Middle frontal gyrus (tissue), 1 donor: Measurements from ENCODE around the gene SELENOT.

Experiments used
- DNase-seq: peaks from one replicate; pipeline ENCODE4 v3.0.0-alpha.2; 2015; ENCODE audit warnings: low spot score; ENCODE audit errors: extremely low spot score

Gene SELENOT

DNA sequence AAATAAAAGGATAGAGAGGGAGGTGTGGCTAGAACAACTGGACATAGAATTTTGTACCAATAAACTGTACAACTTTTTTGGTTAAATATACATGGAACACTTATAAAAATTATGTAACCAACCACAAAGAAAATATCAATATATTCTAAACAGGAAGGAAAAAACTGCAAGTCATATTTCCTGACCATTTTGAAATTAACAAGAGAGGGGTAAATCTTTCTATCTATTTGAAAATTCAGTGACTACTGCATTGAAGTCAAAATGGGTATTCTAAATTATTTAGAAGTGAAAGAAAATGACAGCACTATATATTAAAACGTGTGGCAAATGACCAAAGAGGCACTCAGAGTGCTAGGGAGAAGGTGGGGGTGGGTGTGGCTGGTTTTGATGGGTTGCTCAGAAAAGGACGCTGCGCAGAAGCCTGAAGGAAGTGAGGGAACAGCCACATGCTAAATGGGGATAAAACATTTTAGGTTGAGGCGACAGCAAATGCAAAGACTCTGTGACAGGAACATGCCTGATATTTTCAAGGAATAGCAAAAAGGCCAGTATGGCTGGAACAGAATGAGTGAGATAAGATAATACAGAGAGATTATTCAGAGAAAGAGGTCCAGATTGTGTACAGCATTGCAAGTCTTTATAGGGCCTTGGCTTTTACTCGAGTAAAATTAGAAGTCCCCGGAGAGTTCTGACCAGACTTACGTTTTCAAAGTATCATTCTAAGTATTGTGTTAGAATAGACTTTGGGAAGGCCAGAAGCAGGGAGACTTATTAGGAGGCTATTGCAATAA, 59.5 kb downstream of the SELENOT start:
- DNase-seq: no peak

DNA sequence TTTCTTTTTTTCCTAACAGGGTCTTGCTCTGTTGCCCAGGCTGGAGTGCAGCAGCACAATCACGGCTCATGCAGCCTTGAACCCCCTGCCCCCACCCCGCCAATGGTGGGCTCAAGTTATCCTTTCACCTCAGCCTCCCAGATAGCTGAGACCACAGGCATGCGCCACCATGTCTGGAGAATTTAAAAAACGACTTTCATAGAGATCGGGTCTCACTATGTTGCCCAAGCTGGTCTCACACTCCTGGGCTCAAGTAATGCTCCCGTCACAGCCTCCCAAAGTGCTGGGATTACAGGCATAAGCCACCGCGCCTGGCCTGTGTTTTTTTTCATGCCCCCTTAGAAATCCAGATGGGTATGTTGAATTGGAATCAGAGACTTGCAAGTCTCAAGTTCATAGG, 60.3 kb downstream of the SELENOT start:
- no peak for DNase-seq

DNA sequence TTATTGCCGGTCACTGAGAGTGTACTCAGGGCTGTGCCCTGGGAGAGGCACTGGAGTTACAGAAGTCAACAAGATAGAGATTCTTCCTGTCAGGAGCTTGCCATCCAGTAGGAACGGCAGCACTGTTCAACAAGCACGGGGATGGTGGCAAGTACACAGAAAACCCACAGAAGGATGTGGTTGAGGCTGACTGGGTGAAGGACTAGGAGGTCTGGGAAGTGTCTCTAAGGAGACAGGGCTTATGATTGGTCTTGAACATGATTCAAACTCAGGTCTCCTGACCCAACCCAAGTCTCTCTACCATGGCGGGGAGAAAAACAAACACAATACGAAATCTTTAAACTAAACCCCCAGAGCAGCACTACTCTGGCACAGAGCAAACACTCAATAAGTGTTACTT, 63.0 kb downstream of the SELENOT start:
- no peak for DNase-seq

DNA sequence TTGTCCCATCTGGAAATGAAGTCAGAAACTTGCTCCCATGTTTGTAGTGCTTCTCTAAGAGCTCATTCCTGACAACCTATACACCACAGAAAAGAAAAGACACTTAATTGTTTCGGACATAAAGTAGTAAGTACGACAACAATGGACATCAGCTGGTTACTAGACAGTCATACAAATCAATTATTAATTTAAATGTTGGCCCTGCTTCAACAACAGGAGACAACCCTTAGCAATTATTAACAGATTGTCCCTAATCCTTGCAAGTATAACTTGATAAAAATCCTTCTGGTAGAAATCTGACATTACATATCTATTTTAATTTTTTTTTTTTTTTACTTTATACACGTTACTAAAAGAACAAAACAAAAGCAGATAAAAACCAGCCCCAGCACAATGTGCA, 70.8 kb downstream of the SELENOT start:
- no peak for DNase-seq

DNA sequence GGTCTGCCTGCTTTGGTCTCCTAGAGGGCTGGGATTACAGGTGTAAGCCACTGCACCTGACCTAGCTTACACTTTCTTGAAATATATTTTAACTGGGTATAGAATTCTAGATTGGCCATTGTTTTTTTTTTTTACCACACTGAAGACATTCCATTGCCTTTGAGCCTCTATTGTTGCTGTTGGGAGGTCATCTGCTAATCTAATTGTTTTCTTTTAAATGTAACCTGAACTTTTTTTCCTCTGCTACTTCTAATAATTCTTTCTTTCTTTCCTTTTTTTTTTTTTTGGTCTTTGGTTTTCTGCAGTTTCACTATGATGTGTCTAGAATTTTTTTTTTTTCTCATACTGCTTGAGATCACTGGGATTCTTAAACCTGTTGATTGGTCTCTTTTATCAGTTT, 72.5 kb downstream of the SELENOT start:
- DNase-seq: no peak
